Natural killer cell (primary cell): ENCODE results near the gene NTNG2. TPM values are rescaled to one million over a fixed set of nuclear protein-coding genes. Genes with fewer than 3 reads are reported as not detected.

Experiments used
- ATAC-seq, 3 donors: fragments of 150-1000 bp in 2 of 3; fragments of 200-7000 bp in 1 of 3; cut with Tn5 transposase; 1 replicate in 1 of 3; 2 replicates in 2 of 3; pipeline ENCODE4 v1.10.0; 2021; ENCODE audit warnings: mild to moderate bottlenecking in 2 of 3, moderate library complexity in 2 of 3
- DNase-seq, 2 donors: peaks; one replicate each; pipeline versions ENCODE4 v3.0.0 to v3.0.0-alpha.2; 2013 to 2021; ENCODE audit warnings: mixed read lengths in 1 of 2
- H3K27ac ChIP-seq: one replicate; pipeline ENCODE4 v1.5.1; 2013; ENCODE audit warnings: mild to moderate bottlenecking, low read length
- H3K27me3 ChIP-seq: one replicate; pipeline ENCODE4 v1.6.1; 2013; ENCODE audit warnings: low read length; ENCODE audit not compliant: control insufficient read depth, insufficient read depth
- H3K36me3 ChIP-seq: one replicate; pipeline ENCODE4 v1.6.1; 2013; ENCODE audit warnings: low read length; ENCODE audit not compliant: control insufficient read depth, insufficient read depth
- H3K4me1 ChIP-seq: one replicate; pipeline ENCODE4 v1.6.1; 2013; ENCODE audit warnings: low read length; ENCODE audit not compliant: control insufficient read depth, insufficient read depth
- H3K4me3 ChIP-seq: one replicate; pipeline ENCODE4 v1.5.1; 2013; ENCODE audit warnings: low read length
- H3K9me3 ChIP-seq: one replicate; pipeline ENCODE4 v1.6.1; 2013; ENCODE audit warnings: low read length; ENCODE audit not compliant: control insufficient read depth, insufficient read depth
- H3K27ac Mint-ChIP-seq, 2 donors: one replicate each; pipeline ENCODE4 v1.8.0; 2022; ENCODE audit warnings: mild to moderate bottlenecking in 2 of 2, mixed read lengths in 2 of 2, moderate library complexity in 1 of 2
- H3K27me3 Mint-ChIP-seq, 2 donors: one replicate each; pipeline ENCODE4 v1.8.0; 2022; ENCODE audit warnings: low read depth in 2 of 2, mixed read lengths in 2 of 2
- H3K36me3 Mint-ChIP-seq: one replicate; pipeline ENCODE4 v1.8.0; 2022; ENCODE audit warnings: mixed read lengths
- H3K4me1 Mint-ChIP-seq, 2 donors: one replicate each; pipeline ENCODE4 v1.8.0; 2022; ENCODE audit warnings: mixed read lengths in 2 of 2
- H3K4me3 Mint-ChIP-seq: one replicate; pipeline ENCODE4 v1.8.0; 2022; ENCODE audit warnings: mild to moderate bottlenecking, moderate library complexity, mixed read lengths
- H3K9me3 Mint-ChIP-seq, 2 donors: one replicate each; pipeline ENCODE4 v1.8.0; 2022; ENCODE audit warnings: mixed read lengths in 2 of 2
- WGBS: methylation state at CpG from one replicate; pipeline ENCODE4 v1.1.7; 2013; ENCODE audit warnings: missing lambda C conversion rate; ENCODE audit not compliant: insufficient coverage; 5-methylcytosine and 5-hydroxymethylcytosine counted together
- intact Hi-C: fragments of 100-400 bp; cut with micrococcal nuclease; formaldehyde crosslinking; loops from one replicate; pipeline ENCODE4 v1.14.2; 2022
- total RNA-seq, 4 donors: library from RNA; stranded (reverse); fragments of 120-200 nt in 1 of 4; gene quantifications; one replicate each; pipeline versions ENCODE4 v1.2.3 to v1.2.4, GENCODE V29; 2013 to 2022
- TF ChIP-seq, protein P1 (sequence below): fragments of 200-600 bp; IDR thresholded peaks from one replicate; pipeline ENCODE4 v1.8.0; 2022; ENCODE audit warnings: antibody characterized with exemption

The NTNG2 gene
- total RNA-seq, 3 donors from 2014 or later (not counting 1 experiment from before 2014, with no cell fraction given) = 23.4 to 67.2 (median 32.6) TPM

DNA sequence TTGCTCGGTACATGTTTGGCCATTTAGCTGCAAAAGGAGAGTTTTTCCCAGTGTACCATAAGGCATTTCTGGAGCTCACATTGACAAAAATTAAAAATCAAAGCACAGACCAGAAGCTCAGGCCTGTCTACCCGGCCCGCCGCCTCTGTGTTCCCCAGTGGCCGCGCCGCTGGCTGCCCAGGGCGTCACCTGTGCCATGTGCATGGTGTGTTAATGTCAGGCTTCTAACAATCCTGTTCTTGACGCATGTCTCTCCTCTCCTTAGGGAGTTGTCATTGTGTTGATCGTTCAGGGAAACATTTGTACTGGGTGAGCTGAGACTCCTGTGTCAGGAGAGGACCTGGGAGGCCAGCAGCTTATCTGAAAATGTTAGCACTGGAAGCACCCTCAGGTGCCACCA is 9.6 kb upstream of the NTNG2 start:
- Histone ChIP-seq H3K36me3 (no peaks in the 10 kb centered on the region), H3K27me3 (peaks cover 5% of the 10 kb centered on the region), H3K4me1 (peaks cover 11% of the 10 kb centered on the region), H3K9me3 (no peaks in the 10 kb centered on the region), H3K4me3 (no peak overlapping the region), H3K27ac (no peak overlapping the region)
- ATAC-seq = no peak
- Mint-ChIP-seq H3K27ac (no peak overlapping the region), H3K36me3 (no peaks in the 10 kb centered on the region), H3K4me1 (peaks cover 12 to 17% of the 10 kb centered on the region in 2 donors), H3K4me3 (no peak overlapping the region), H3K9me3 (no peaks in the 10 kb centered on the region), H3K27me3 (peaks cover 15 to 18% of the 10 kb centered on the region in 2 donors)
- TF ChIP-seq, protein P1, sequence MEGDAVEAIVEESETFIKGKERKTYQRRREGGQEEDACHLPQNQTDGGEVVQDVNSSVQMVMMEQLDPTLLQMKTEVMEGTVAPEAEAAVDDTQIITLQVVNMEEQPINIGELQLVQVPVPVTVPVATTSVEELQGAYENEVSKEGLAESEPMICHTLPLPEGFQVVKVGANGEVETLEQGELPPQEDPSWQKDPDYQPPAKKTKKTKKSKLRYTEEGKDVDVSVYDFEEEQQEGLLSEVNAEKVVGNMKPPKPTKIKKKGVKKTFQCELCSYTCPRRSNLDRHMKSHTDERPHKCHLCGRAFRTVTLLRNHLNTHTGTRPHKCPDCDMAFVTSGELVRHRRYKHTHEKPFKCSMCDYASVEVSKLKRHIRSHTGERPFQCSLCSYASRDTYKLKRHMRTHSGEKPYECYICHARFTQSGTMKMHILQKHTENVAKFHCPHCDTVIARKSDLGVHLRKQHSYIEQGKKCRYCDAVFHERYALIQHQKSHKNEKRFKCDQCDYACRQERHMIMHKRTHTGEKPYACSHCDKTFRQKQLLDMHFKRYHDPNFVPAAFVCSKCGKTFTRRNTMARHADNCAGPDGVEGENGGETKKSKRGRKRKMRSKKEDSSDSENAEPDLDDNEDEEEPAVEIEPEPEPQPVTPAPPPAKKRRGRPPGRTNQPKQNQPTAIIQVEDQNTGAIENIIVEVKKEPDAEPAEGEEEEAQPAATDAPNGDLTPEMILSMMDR = no peak
- 93% methylated on average over 10 of the region's 10 CpGs for WGBS
- no peak for DNase-seq
- intact Hi-C loops = no loop called here

DNA sequence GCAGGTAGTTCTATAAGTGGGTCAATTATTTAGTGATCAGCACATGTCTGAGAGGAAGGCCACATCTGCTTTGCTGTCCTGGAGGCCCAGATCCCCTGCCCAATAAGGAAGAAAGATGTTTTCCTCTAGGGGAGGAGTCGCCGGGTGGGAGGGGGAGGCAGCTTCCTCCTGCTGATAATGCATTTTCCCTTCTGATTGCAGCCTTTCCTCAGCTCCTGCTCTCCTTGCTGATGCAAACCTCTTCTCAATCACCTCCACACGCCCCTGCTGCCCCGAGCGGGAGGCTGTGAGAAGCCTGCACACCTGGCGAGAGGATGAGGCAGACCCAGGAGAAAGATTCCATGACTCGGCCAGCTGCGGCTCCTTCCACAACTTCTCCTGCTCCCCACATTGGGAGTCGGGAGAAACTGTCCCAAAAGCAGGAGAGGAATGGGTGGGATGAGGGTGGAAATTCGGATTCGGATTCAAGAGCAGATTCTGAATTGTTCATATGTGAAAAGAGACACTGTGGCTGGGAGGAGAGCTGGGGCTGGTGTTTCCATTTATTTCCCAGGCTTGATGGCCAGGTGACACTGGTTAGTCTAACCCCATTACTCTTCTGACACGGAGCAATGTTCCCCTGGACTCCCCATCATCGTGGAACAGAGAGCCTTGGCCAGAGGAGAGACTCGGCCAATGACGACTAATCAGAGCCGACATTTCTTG is 6.8 kb upstream of the NTNG2 start:
- H3K9me3 ChIP-seq = no peaks in the 10 kb centered on the region
- H3K27me3 ChIP-seq = peaks cover 2% of the 10 kb centered on the region
- no peak overlapping the region for H3K27ac ChIP-seq
- TF ChIP-seq, protein P1 = no peak
- Mint-ChIP-seq H3K4me3 (no peak overlapping the region), H3K9me3 (no peaks in the 10 kb centered on the region), H3K36me3 (no peaks in the 10 kb centered on the region), H3K27ac (no peak overlapping the region), H3K4me1 (no peaks in the 10 kb centered on the region), H3K27me3 (peaks cover 12 to 17% of the 10 kb centered on the region in 2 donors)
- no peak for ATAC-seq
- H3K4me1 ChIP-seq = no peaks in the 10 kb centered on the region
- 67% methylated on average over 13 of the region's 16 CpGs for WGBS
- no peak for DNase-seq
- no peak overlapping the region for H3K4me3 ChIP-seq
- H3K36me3 ChIP-seq = no peaks in the 10 kb centered on the region
- intact Hi-C loops = no loop called here

DNA sequence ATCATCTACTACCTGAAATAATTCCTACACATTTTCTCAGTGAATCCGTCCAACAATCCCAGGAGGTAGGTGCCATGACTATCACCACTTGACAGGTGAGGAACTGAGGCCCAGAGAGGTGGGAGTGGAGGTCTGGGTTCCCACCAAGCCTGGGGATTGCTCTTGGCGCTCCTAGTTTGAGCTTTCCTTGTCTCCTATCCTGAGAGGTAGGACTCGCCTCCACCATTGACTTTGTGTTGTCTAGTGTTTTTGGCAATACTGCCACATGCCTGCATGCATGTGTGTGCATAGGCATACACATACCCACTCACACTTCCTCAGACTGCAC is 6.3 kb upstream of the NTNG2 start:
- H3K27ac Mint-ChIP-seq = no peak overlapping the region
- H3K36me3 Mint-ChIP-seq = no peaks in the 10 kb centered on the region
- no peak overlapping the region for H3K4me3 Mint-ChIP-seq
- DNase-seq = no peak
- H3K9me3 ChIP-seq = no peaks in the 10 kb centered on the region
- peaks cover 12 to 17% of the 10 kb centered on the region in 2 donors for H3K27me3 Mint-ChIP-seq
- TF ChIP-seq, protein P1 = no peak
- H3K4me1 ChIP-seq = peaks cover 1% of the 10 kb centered on the region
- no peaks in the 10 kb centered on the region for H3K27me3 ChIP-seq
- H3K36me3 ChIP-seq = no peaks in the 10 kb centered on the region
- no peaks in the 10 kb centered on the region for H3K9me3 Mint-ChIP-seq
- intact Hi-C loops = no loop called here
- H3K4me3 ChIP-seq = no peak overlapping the region
- H3K27ac ChIP-seq = no peak overlapping the region
- WGBS = 79% methylated on average over 3 of the region's 3 CpGs
- H3K4me1 Mint-ChIP-seq = no peaks in the 10 kb centered on the region
- ATAC-seq = no peak

DNA sequence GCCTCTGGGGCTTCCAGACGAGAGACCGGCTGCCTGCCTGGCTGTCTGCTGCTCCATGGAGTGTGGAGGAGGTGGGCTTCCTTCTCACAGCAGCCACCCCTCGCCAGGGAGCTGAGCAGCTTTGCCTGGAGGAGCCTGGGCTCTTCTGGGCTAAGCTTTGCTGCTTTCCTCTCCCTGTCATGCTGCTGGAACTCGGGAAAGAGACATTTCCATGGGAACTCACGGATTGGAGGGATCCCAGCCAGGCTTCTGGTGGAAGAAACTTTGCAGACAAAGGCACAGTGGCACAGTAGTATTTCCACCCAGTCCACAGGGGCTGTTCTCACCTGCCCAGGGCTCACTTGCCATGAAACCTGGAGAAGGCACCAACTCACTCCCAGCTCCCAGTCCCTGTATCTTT is 5.6 kb upstream of the NTNG2 start:
- no peaks in the 10 kb centered on the region for H3K9me3 ChIP-seq
- H3K36me3 ChIP-seq = no peaks in the 10 kb centered on the region
- no peak overlapping the region for H3K27ac Mint-ChIP-seq
- no peaks in the 10 kb centered on the region for H3K36me3 Mint-ChIP-seq
- ATAC-seq (no peak), DNase-seq (no peak)
- 53% methylated on average over 5 of the region's 5 CpGs for WGBS
- intact Hi-C loops = no loop called here
- H3K27me3 Mint-ChIP-seq = peaks cover 12 to 17% of the 10 kb centered on the region in 2 donors
- peaks cover 0 to under 1% of the 10 kb centered on the region in 2 donors for H3K4me1 Mint-ChIP-seq
- H3K4me3 Mint-ChIP-seq = no peak overlapping the region
- H3K27me3 ChIP-seq = no peaks in the 10 kb centered on the region
- peaks cover 8% of the 10 kb centered on the region for H3K4me1 ChIP-seq
- H3K9me3 Mint-ChIP-seq = no peaks in the 10 kb centered on the region
- TF ChIP-seq, protein P1 = no peak
- H3K27ac ChIP-seq = no peak overlapping the region
- H3K4me3 ChIP-seq = no peak overlapping the region
